GM12891 (cell line): ENCODE data around the gene TAF1D.

ENCODE experiments used
- POLR2A ChIP-seq: IDR thresholded peaks from 2 replicates; pipeline ENCODE4 v1.6.1; 2011; ENCODE audit warnings: low read depth, low read length, control low read depth
- POLR2AphosphoS5 ChIP-seq: IDR thresholded peaks from 2 replicates; pipeline ENCODE4 v1.6.1; 2011; ENCODE audit warnings: low read depth, low read length, control low read depth
- SPI1 ChIP-seq: IDR thresholded peaks from 2 replicates; pipeline ENCODE4 v1.6.1; 2011; ENCODE audit warnings: low read depth, low read length, control low read depth
- TAF1 ChIP-seq: IDR thresholded peaks from 2 replicates; pipeline ENCODE4 v1.6.1; 2011; ENCODE audit warnings: low read depth, low read length, control low read depth

- TF ChIP-seq POLR2AphosphoS5 (no peak), POLR2A (no peak), TAF1 (no peak), SPI1 (no peak)
These were observed 37.1 kb downstream of the TAF1D start for GRCh38 chr11:93704237-93704636.
